ENCODE data around the gene KATNBL1.

DNA sequence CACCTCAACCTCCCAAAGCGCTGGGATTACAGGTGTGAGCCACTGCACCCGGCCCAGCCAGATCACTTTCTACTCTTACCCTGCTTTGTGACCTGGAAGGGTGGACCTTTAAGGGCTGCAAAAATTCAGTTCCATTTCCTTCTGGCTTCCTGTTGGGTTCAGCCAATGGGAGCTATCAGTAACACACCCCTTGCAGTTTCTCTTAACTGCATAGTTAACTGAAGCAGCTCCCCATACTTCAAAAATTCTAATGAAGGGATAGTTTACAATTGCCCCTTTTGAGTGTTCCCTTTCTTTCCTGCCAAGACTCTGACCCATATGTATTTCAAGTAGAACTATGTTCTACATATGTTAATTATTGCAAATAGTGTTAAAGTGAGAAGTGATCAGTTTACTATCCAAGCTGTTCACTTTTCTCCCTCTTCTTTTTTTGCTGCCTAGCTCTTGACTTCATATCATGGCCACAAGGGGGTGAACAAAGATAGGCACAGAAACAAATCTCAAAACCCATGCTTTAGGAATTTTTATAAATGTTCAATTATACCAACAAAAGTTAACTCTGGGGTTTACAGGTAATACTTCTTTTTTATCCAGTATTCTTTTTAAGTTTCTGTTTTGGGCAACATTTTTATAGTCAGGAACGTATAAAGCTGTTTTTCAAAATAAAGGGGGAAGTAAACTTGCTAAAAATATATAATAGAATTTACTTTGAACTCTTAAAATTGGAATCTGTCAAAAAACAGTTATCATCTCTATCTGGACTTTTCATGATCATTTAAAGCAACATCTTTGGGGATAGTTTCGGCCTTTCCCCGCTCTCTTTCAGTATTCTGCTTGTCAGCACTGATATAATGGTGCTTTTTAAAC, 99.9 kb downstream of the KATNBL1 start:
- TF ChIP-seq POLR2A (IDR thresholded peaks at IDR 0.05), result no peak
- TF ChIP-seq, protein P1, sequence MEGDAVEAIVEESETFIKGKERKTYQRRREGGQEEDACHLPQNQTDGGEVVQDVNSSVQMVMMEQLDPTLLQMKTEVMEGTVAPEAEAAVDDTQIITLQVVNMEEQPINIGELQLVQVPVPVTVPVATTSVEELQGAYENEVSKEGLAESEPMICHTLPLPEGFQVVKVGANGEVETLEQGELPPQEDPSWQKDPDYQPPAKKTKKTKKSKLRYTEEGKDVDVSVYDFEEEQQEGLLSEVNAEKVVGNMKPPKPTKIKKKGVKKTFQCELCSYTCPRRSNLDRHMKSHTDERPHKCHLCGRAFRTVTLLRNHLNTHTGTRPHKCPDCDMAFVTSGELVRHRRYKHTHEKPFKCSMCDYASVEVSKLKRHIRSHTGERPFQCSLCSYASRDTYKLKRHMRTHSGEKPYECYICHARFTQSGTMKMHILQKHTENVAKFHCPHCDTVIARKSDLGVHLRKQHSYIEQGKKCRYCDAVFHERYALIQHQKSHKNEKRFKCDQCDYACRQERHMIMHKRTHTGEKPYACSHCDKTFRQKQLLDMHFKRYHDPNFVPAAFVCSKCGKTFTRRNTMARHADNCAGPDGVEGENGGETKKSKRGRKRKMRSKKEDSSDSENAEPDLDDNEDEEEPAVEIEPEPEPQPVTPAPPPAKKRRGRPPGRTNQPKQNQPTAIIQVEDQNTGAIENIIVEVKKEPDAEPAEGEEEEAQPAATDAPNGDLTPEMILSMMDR (IDR thresholded peaks at IDR 0.05), result peak in 3 of 4 experiments; percentile 13 to 40 (median 32)
- TF ChIP-seq POLR2AphosphoS5 (IDR thresholded peaks at IDR 0.05), result no peak
- no peak for TF ChIP-seq EP300 (IDR thresholded peaks at IDR 0.05)
